ENCODE results near the gene KRTAP5-9.

KRTAP5-9 gene

GRCh38 chr11:71548716-71549151 lies 514 bp downstream of the KRTAP5-9 start:
- no peak for ATAC-seq

DNA sequence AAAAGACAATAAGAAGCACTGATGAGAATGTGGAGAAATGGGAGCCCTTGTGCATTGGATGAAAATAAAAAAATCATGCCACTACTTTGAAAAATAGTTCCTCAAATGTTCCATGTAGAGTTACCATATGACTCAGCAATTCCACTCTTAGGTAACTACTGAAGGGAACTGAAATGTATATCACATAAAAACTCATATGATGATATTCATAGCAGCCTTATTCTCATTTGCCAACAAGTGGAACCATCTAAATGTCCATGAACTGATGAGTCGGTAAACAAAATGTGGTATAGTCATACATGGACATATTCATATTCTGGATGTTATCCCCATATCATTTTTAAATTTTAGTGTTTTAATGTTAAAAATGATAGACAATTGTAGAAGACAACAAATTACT lies 3.5 kb downstream of the KRTAP5-9 start:
- no peak for TF ChIP-seq ESRRG (CRISPR knock-in tag; IDR thresholded peaks at IDR 0.05)
- TF ChIP-seq TOX (CRISPR knock-in tag; IDR thresholded peaks at IDR 0.05; ENCODE audit: borderline replicate concordance) = no peak
- TF ChIP-seq, protein P1, sequence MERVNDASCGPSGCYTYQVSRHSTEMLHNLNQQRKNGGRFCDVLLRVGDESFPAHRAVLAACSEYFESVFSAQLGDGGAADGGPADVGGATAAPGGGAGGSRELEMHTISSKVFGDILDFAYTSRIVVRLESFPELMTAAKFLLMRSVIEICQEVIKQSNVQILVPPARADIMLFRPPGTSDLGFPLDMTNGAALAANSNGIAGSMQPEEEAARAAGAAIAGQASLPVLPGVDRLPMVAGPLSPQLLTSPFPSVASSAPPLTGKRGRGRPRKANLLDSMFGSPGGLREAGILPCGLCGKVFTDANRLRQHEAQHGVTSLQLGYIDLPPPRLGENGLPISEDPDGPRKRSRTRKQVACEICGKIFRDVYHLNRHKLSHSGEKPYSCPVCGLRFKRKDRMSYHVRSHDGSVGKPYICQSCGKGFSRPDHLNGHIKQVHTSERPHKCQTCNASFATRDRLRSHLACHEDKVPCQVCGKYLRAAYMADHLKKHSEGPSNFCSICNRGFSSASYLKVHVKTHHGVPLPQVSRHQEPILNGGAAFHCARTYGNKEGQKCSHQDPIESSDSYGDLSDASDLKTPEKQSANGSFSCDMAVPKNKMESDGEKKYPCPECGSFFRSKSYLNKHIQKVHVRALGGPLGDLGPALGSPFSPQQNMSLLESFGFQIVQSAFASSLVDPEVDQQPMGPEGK (CRISPR knock-in tag; IDR thresholded peaks at IDR 0.05; ENCODE audit: borderline replicate concordance) = no peak
- TF ChIP-seq ZNF70 (CRISPR knock-in tag; IDR thresholded peaks at IDR 0.05) = no peak
- no peak for TF ChIP-seq ZFP3 (CRISPR knock-in tag; IDR thresholded peaks at IDR 0.05)
- no peak for TF ChIP-seq BACH2 (CRISPR knock-in tag; IDR thresholded peaks at IDR 0.05; ENCODE audit: borderline replicate concordance)
- TF ChIP-seq RARB (CRISPR knock-in tag; IDR thresholded peaks at IDR 0.05) = no peak
- TF ChIP-seq ARNTL (CRISPR knock-in tag; IDR thresholded peaks at IDR 0.05; ENCODE audit: borderline replicate concordance, low read depth) = no peak
- TF ChIP-seq CREB5 (CRISPR knock-in tag; IDR thresholded peaks at IDR 0.05; ENCODE audit: low read depth) = no peak
- TF ChIP-seq, protein P2, sequence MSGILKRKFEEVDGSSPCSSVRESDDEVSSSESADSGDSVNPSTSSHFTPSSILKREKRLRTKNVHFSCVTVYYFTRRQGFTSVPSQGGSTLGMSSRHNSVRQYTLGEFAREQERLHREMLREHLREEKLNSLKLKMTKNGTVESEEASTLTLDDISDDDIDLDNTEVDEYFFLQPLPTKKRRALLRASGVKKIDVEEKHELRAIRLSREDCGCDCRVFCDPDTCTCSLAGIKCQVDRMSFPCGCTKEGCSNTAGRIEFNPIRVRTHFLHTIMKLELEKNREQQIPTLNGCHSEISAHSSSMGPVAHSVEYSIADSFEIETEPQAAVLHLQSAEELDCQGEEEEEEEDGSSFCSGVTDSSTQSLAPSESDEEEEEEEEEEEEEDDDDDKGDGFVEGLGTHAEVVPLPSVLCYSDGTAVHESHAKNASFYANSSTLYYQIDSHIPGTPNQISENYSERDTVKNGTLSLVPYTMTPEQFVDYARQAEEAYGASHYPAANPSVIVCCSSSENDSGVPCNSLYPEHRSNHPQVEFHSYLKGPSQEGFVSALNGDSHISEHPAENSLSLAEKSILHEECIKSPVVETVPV (CRISPR knock-in tag; IDR thresholded peaks at IDR 0.05) = no peak
- TF ChIP-seq ZNF565 (CRISPR knock-in tag; conservative IDR thresholded peaks at IDR 0.05; ENCODE audit: low read depth) = no peak
- TF ChIP-seq, protein P3, sequence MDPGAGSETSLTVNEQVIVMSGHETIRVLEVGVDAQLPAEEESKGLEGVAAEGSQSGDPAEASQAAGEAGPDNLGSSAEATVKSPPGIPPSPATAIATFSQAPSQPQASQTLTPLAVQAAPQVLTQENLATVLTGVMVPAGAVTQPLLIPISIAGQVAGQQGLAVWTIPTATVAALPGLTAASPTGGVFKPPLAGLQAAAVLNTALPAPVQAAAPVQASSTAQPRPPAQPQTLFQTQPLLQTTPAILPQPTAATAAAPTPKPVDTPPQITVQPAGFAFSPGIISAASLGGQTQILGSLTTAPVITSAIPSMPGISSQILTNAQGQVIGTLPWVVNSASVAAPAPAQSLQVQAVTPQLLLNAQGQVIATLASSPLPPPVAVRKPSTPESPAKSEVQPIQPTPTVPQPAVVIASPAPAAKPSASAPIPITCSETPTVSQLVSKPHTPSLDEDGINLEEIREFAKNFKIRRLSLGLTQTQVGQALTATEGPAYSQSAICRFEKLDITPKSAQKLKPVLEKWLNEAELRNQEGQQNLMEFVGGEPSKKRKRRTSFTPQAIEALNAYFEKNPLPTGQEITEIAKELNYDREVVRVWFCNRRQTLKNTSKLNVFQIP (CRISPR knock-in tag; IDR thresholded peaks at IDR 0.05; ENCODE audit: borderline replicate concordance, low read depth) = no peak
- no peak for ATAC-seq

More at GRCh38 chr11:71548716-71549151, 514 bp downstream of the KRTAP5-9 start:
- TF ChIP-seq RARB (CRISPR knock-in tag; IDR thresholded peaks at IDR 0.05) (no peak), SNAI2 (CRISPR knock-in tag; IDR thresholded peaks at IDR 0.05) (no peak), BACH2 (CRISPR knock-in tag; IDR thresholded peaks at IDR 0.05; ENCODE audit: borderline replicate concordance) (no peak), CREB5 (CRISPR knock-in tag; IDR thresholded peaks at IDR 0.05; ENCODE audit: low read depth) (no peak), OSR1 (CRISPR knock-in tag; IDR thresholded peaks at IDR 0.05) (no peak)

DNA sequence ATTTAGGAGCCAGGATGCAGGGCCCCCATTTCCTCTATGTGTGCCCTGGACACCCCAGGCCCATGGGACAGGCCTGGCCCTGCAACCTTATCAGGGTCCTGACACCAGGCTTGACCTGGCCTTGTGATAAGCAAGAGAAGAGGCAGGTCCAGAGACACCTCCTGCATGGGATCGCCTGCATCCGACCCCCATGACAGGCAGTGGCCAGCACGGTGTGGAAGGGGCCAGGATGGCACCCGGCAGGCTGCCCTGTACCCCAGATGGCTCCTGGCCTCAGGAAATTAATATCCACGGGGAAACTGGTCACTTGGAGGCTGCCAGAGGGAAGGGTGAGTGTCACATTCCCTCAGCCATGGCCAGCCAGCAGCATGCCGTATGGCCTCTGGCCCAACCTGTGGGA lies 6.8 kb downstream of the KRTAP5-9 start:
- no peak for ATAC-seq
- no peak for TF ChIP-seq TOX (CRISPR knock-in tag; IDR thresholded peaks at IDR 0.05; ENCODE audit: borderline replicate concordance)
- TF ChIP-seq ESRRG (CRISPR knock-in tag; IDR thresholded peaks at IDR 0.05) = no peak

- ATAC-seq = no peak
- TF ChIP-seq, protein P3 (CRISPR knock-in tag; IDR thresholded peaks at IDR 0.05; ENCODE audit: borderline replicate concordance, low read depth) = no peak
- no peak for TF ChIP-seq ZNF70 (CRISPR knock-in tag; IDR thresholded peaks at IDR 0.05)
- no peak for TF ChIP-seq TOX (CRISPR knock-in tag; IDR thresholded peaks at IDR 0.05; ENCODE audit: borderline replicate concordance)
- TF ChIP-seq ZFP3 (CRISPR knock-in tag; IDR thresholded peaks at IDR 0.05) = no peak
- no peak for TF ChIP-seq ISL1 (CRISPR knock-in tag; IDR thresholded peaks at IDR 0.05)
- TF ChIP-seq CREB5 (CRISPR knock-in tag; IDR thresholded peaks at IDR 0.05; ENCODE audit: low read depth) = no peak
- no peak for TF ChIP-seq RARB (CRISPR knock-in tag; IDR thresholded peaks at IDR 0.05)
- no peak for TF ChIP-seq OSR1 (CRISPR knock-in tag; IDR thresholded peaks at IDR 0.05)
- no peak for TF ChIP-seq GLIS3 (CRISPR knock-in tag; IDR thresholded peaks at IDR 0.05)
- TF ChIP-seq, protein P2 (CRISPR knock-in tag; IDR thresholded peaks at IDR 0.05) = no peak
- no peak for TF ChIP-seq ARNTL (CRISPR knock-in tag; IDR thresholded peaks at IDR 0.05; ENCODE audit: borderline replicate concordance, low read depth)
- no peak for TF ChIP-seq ZNF8 (CRISPR knock-in tag; IDR thresholded peaks at IDR 0.05)
- no peak for TF ChIP-seq ZC3H10 (CRISPR knock-in tag; IDR thresholded peaks at IDR 0.05)
- TF ChIP-seq, protein P4, sequence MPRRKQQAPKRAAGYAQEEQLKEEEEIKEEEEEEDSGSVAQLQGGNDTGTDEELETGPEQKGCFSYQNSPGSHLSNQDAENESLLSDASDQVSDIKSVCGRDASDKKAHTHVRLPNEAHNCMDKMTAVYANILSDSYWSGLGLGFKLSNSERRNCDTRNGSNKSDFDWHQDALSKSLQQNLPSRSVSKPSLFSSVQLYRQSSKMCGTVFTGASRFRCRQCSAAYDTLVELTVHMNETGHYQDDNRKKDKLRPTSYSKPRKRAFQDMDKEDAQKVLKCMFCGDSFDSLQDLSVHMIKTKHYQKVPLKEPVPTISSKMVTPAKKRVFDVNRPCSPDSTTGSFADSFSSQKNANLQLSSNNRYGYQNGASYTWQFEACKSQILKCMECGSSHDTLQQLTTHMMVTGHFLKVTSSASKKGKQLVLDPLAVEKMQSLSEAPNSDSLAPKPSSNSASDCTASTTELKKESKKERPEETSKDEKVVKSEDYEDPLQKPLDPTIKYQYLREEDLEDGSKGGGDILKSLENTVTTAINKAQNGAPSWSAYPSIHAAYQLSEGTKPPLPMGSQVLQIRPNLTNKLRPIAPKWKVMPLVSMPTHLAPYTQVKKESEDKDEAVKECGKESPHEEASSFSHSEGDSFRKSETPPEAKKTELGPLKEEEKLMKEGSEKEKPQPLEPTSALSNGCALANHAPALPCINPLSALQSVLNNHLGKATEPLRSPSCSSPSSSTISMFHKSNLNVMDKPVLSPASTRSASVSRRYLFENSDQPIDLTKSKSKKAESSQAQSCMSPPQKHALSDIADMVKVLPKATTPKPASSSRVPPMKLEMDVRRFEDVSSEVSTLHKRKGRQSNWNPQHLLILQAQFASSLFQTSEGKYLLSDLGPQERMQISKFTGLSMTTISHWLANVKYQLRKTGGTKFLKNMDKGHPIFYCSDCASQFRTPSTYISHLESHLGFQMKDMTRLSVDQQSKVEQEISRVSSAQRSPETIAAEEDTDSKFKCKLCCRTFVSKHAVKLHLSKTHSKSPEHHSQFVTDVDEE (CRISPR knock-in tag; IDR thresholded peaks at IDR 0.05) = no peak
These were observed 7.3 kb downstream of the KRTAP5-9 start for GRCh38 chr11:71555508-71555907.
